Measurements from ENCODE around the gene UGGT2. TPM values are rescaled to one million over a fixed set of nuclear protein-coding genes. Genes with fewer than 3 reads are reported as not detected.

Gene UGGT2
- total and polyA plus RNA-seq, 7 donors: 1.2 to 40.2 (median 32.7) TPM

GRCh38 chr13:96011291-96011872 lies 41.8 kb downstream of the UGGT2 start:
- H3K4me3 ChIP-seq: no peak overlapping the region
- H3K36me3 ChIP-seq: peaks cover 0 to 10% (median 0%) of the 10 kb centered on the region in 4 donors
- peaks cover 0 to 4% (median 0%) of the 10 kb centered on the region in 4 donors for H3K4me1 ChIP-seq
- intact Hi-C loops (cut with DNase I): no loop called here
- H3K27me3 ChIP-seq: no peaks in the 10 kb centered on the region
- TF ChIP-seq POLR2AphosphoS5 (IDR thresholded peaks at IDR 0.05) (no peak), EP300 (IDR thresholded peaks at IDR 0.05) (no peak), POLR2A (IDR thresholded peaks at IDR 0.05) (no peak), CTCF (IDR thresholded peaks at IDR 0.05) (no peak)
- no peak for DNase-seq
- H3K9me3 ChIP-seq: peaks cover 0 to 6% (median 2%) of the 10 kb centered on the region in 4 donors
- no peak overlapping the region for H3K27ac ChIP-seq
- WGBS, 2 donors: 37 to 75% methylated on average over 1 of the region's 1 CpG

DNA sequence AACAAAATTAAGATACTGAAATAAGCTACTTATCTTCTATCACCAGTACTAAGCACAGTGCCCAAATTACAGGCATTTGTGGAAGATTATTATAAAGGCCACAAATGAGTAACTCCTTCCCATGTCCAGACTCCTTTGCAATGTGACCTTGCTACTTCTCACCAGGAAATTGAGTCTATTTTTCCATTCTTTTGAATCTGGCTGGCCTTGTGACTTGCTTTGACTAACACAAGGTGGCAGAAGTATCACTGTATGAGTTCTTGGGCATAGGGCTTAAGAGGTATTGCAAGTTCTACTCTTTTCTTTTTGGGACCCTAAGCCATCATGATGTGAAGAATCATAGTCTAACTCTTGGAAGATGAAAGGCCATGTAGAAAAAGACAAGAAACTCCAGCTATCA lies 49.9 kb downstream of the UGGT2 start:
- DNase-seq: no peak
- no peak overlapping the region for H3K27ac ChIP-seq
- intact Hi-C loops (cut with DNase I): no loop called here

DNA sequence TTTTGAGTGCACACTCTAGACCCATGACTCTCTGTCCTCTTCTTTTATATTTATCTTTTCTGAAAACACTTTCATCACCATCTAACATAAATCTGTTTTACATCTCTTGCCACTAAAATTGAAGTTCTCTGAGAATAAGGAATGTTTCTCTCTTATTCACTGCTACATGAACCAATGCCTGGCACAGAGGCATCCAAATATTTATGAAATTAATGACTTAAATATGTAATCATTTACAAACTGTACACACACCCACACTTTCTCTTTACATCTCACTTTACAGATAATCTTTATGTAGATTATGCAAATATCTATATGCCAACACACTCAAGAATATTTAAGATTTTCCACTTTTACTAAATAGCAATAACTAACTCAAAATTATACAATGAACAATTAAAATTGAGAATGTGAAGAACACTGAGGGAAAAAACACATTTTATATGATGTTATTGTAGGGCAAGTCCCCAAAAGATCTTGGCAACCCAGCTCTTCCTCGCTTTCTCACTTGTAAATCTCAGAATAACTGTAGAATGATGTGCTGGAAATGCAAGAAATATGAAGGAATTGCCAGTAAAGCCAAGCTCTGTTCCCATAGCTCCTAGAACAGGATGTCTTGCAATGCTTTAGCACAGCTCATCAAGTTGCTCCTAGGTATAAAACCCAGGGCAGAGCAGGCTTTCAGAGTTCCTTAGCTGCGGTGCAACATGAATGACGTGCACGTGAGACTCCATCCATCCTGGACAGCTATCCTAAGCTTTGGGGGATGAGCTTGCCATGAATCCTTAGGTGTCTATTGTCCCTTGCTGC lies 50.7 kb downstream of the UGGT2 start:
- H3K27ac ChIP-seq: no peak overlapping the region
- no peaks in the 10 kb centered on the region for H3K4me1 ChIP-seq
- WGBS, 2 donors: 95 to 97% methylated on average over 4 of the region's 4 CpGs
- H3K27me3 ChIP-seq: no peaks in the 10 kb centered on the region
- no peaks in the 10 kb centered on the region for H3K36me3 ChIP-seq
- intact Hi-C loops (cut with DNase I): no loop called here
- peaks cover 0 to 4% (median 0%) of the 10 kb centered on the region in 4 donors for H3K9me3 ChIP-seq
- no peak for DNase-seq
- H3K4me3 ChIP-seq: no peak overlapping the region
- TF ChIP-seq POLR2A (IDR thresholded peaks at IDR 0.05) (no peak), CTCF (IDR thresholded peaks at IDR 0.05) (no peak), EP300 (IDR thresholded peaks at IDR 0.05) (no peak), POLR2AphosphoS5 (IDR thresholded peaks at IDR 0.05) (no peak)

More for the DNA sequence above, 49.9 kb downstream of the UGGT2 start:
- no peaks in the 10 kb centered on the region for H3K4me1 ChIP-seq
- TF ChIP-seq EP300 (IDR thresholded peaks at IDR 0.05) (no peak), CTCF (IDR thresholded peaks at IDR 0.05) (no peak), POLR2A (IDR thresholded peaks at IDR 0.05) (no peak), POLR2AphosphoS5 (IDR thresholded peaks at IDR 0.05) (no peak)
- H3K27me3 ChIP-seq: no peaks in the 10 kb centered on the region
- H3K36me3 ChIP-seq: peaks cover 0 to 4% (median 0%) of the 10 kb centered on the region in 4 donors
- H3K4me3 ChIP-seq: no peak overlapping the region
- peaks cover 0 to 4% (median 0%) of the 10 kb centered on the region in 4 donors for H3K9me3 ChIP-seq

- intact Hi-C loops (cut with DNase I): no loop called here
- no peaks in the 10 kb centered on the region for H3K9me3 ChIP-seq
- no peaks in the 10 kb centered on the region for H3K27me3 ChIP-seq
- no peaks in the 10 kb centered on the region for H3K36me3 ChIP-seq
- TF ChIP-seq CTCF (IDR thresholded peaks at IDR 0.05) (no peak), POLR2AphosphoS5 (IDR thresholded peaks at IDR 0.05) (no peak), POLR2A (IDR thresholded peaks at IDR 0.05) (no peak), EP300 (IDR thresholded peaks at IDR 0.05) (no peak)
- no peak for DNase-seq
- no peak overlapping the region for H3K4me3 ChIP-seq
- H3K27ac ChIP-seq: no peak overlapping the region
- no peaks in the 10 kb centered on the region for H3K4me1 ChIP-seq
These were observed 53.1 kb downstream of the UGGT2 start for GRCh38 chr13:96000069-96000468.
